C4-2B (cell line): ENCODE measurements around the gene PLXDC1.

Source experiments
- H3K27ac ChIP-seq: fragments of 450-650 bp; 2 replicates; pipeline ENCODE4 v1.5.1; 2017
- ZFX ChIP-seq: fragments of 450-650 bp; IDR thresholded peaks from 2 replicates; pipeline ENCODE4 v1.6.1; 2017
- TF ChIP-seq, protein P1 (sequence below): fragments of 450-650 bp; conservative IDR thresholded peaks from 2 replicates; pipeline ENCODE4 v1.5.1; 2017; ENCODE audit warnings: mild to moderate bottlenecking

PLXDC1 gene

DNA sequence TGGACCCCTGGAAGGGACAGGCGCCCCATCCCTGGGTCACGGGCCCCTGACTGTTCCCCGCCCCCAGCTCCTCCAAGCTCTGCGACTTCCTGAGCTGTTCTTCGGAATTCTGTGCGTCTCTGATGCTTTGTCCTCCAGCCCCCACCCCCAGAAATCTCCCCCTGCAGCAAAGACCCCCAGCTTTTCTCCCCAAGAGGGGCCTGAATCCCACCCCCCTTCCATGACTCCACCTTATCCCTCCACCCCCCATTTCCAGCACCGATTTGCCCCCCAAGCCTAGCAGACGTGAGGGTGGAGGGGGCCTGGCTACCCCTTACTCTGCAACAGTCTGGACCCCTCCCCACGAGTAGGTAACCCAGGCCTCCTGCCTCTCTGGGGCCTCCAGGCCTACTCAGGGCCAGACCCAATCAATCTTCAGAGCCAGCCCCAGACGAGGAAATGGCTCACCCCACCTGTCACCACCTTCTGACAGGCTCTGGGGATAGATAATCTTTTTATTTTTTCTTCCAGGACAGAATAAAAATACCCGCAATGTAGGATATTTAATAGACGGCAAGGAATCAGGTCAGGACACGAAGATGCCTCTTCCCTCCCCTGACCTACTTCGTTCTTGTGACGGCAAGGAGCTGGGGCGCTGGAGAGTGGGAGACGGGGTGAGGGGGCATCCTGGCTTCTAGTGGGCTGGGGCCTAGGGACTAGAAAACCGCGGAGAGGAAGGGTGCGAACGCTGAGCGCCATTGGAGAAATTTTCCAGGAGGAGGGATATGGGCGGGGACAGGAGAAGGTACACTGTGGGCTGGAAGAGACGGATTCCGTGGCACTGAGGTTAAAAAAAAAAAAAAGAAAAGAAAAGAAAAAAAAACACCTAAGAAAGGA lies 744 bp upstream of the PLXDC1 start:
- no peak overlapping the region; the same call in 1 of the 2 replicates for H3K27ac ChIP-seq
- no peak for TF ChIP-seq ZFX
- TF ChIP-seq, protein P1, sequence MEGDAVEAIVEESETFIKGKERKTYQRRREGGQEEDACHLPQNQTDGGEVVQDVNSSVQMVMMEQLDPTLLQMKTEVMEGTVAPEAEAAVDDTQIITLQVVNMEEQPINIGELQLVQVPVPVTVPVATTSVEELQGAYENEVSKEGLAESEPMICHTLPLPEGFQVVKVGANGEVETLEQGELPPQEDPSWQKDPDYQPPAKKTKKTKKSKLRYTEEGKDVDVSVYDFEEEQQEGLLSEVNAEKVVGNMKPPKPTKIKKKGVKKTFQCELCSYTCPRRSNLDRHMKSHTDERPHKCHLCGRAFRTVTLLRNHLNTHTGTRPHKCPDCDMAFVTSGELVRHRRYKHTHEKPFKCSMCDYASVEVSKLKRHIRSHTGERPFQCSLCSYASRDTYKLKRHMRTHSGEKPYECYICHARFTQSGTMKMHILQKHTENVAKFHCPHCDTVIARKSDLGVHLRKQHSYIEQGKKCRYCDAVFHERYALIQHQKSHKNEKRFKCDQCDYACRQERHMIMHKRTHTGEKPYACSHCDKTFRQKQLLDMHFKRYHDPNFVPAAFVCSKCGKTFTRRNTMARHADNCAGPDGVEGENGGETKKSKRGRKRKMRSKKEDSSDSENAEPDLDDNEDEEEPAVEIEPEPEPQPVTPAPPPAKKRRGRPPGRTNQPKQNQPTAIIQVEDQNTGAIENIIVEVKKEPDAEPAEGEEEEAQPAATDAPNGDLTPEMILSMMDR = no peak

DNA sequence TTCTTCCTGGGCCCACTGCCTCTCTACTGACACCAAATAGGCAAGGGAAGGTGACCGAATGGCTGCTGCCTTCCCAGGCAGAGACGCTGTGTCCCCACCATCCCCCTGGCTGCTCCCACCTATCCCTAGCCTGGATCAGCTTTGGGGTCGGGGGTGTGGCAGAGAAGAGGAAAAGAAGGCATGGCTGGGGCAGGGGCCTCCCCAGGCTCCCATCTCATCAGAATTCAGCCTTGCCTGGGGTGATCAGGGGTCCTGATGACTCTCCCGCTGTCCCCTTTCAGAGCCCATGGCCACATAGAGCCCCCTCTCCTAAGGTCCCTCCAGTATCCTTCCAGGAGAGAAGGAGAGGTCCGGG lies 665 bp downstream of the PLXDC1 start:
- TF ChIP-seq ZFX = no peak
- TF ChIP-seq, protein P1 = no peak
- H3K27ac ChIP-seq = no peak overlapping the region

GRCh38 chr17:39150104-39150634 lies 1.3 kb downstream of the PLXDC1 start:
- H3K27ac ChIP-seq = no peak overlapping the region
- no peak for TF ChIP-seq ZFX
- TF ChIP-seq, protein P1 = no peak

DNA sequence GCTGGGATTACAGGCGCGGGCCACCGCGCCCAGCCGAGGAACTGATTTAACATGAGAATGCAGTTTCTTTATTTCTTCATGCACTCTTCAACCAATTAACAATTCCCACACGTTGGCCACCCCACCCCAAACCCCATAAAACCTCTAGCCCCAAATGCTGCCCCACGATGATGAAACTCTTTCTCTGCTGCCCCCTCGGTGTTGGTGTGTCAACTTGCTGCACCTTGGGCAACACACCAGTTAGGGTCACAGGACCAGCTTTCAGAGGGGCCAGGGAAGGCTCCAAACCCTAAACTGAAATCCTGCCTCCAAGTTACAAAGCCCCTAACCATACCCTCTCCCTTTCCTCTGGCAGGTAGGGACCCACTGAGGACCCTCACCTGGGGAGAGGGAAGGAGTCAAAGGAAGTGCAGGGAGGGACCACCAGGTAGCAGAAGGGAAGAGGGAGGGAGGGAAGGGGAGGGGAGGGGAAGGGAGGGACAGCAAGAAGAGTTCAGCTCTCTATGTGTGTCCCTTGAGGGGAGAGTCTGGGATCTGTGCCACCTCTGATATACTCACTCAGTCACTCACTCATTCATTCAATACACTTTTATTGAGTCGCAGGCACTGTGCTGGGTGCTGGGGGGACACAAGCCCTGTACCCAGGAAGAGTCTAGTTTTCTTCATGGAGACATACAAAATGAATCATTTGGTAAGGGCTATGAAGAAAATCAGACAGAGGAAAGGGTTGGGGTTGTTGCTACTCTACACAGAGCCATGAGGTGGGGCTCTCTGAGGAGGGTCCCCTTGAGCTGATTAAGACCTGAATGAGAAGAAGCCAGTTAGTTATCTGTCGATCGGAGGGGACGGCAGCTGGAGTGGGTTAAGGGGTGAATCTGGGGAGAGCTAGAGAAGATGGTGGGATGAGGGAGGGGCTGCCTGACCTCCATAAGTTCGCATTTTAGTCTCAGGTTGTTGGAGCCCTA lies 3.9 kb downstream of the PLXDC1 start:
- no peak overlapping the region for H3K27ac ChIP-seq
- TF ChIP-seq, protein P1 = no peak
- no peak for TF ChIP-seq ZFX

- no peak for TF ChIP-seq ZFX
- TF ChIP-seq, protein P1 = no peak
- no peak overlapping the region for H3K27ac ChIP-seq
Observed at GRCh38 chr17:39146273-39146672, 5.2 kb downstream of the PLXDC1 start.

GRCh38 chr17:39145143-39145542 lies 6.3 kb downstream of the PLXDC1 start:
- H3K27ac ChIP-seq = no peak overlapping the region
- TF ChIP-seq, protein P1 = no peak
- TF ChIP-seq ZFX = no peak
